ENCODE data around the gene PCSK5. TPM values are rescaled to one million over a fixed set of nuclear protein-coding genes. Genes with fewer than 3 reads are reported as not detected.
"Not testable (repeated sequence)": the region's sequence is repeated elsewhere in the genome, so short reads cannot be mapped to it uniquely, and the experiment has no call there.

The PCSK5 gene
- total RNA-seq, 4 donors from 2014 or later, result 22.0 to 37.4 (median 27.8) TPM

GRCh38 chr9:76045221-76045620 lies 154.7 kb downstream of the PCSK5 start:
- no peaks in the 10 kb centered on the region for H3K4me1 ChIP-seq
- H3K27ac ChIP-seq (replicated peaks in 1 of 4), result no peak overlapping the region
- TF ChIP-seq POLR2A (IDR thresholded peaks at IDR 0.05; ENCODE audit: low read depth) (no peak), EP300 (IDR thresholded peaks at IDR 0.05) (no peak), CTCF (IDR thresholded peaks at IDR 0.05) (no peak), POLR2AphosphoS5 (IDR thresholded peaks at IDR 0.05) (no peak)
- no peak for DNase-seq (ENCODE audit: extremely low spot score)
- 64% methylated on average over 2 of the region's 2 CpGs for whole genome bisulfite sequencing
- peaks cover 0 to 8% (median 0%) of the 10 kb centered on the region in 4 donors for H3K36me3 ChIP-seq
- intact Hi-C loops (cut with DNase I), result no loop called here
- H3K9me3 ChIP-seq, result no peaks in the 10 kb centered on the region
- H3K27me3 ChIP-seq, result no peaks in the 10 kb centered on the region
- no peak overlapping the region for H3K4me3 ChIP-seq

DNA sequence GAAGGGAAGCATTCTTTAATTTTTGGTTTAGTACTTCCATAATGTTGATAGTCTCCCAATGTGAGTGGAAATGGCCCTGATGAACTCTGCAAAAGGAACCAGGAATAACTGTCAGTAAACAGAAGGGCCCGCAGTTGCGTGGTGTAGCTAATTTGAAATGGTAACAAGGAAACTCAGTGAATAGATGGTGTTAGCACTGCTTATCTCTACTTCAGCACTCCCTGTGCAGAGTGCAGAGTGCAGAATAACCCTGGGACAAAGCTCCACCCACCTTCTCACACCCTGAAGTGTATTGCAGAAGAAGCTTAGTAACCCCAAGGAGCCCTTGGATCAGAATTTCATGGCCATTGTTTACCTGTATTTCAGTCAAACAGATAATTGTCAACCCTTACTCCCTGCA lies 158.9 kb downstream of the PCSK5 start:
- Histone ChIP-seq H3K27ac (replicated peaks in 1 of 4) (no peak overlapping the region), H3K4me1 (no peaks in the 10 kb centered on the region), H3K27me3 (no peaks in the 10 kb centered on the region), H3K36me3 (no peaks in the 10 kb centered on the region), H3K9me3 (no peaks in the 10 kb centered on the region), H3K4me3 (no peak overlapping the region)
- DNase-seq (ENCODE audit: extremely low spot score), result no peak
- intact Hi-C loops (cut with DNase I), result no loop called here
- 93% methylated on average over 2 of the region's 2 CpGs for WGBS
- no peak for TF ChIP-seq POLR2AphosphoS5 (IDR thresholded peaks at IDR 0.05)
- no peak for TF ChIP-seq CTCF (IDR thresholded peaks at IDR 0.05)
- TF ChIP-seq POLR2A (IDR thresholded peaks at IDR 0.05; ENCODE audit: low read depth), result no peak
- TF ChIP-seq EP300 (IDR thresholded peaks at IDR 0.05), result no peak

DNA sequence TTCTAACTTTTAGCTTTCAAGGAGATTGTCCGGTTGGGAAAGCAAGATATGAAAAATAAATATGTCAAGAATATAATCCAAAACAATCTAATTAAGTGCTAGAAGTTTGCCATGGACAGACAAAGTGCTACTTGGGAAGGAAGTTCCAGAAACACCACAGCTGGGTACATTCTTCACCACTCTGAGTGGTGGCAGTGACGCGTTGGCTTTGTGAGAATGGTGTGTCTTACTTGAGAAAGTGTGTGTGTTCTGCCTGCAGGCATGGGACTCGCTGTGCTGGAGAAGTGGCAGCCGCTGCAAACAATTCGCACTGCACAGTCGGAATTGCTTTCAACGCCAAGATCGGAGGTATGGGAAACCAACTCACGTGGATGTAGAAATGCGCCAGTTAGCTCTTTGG lies 177.2 kb downstream of the PCSK5 start:
- WGBS, result 91% methylated on average over 11 of the region's 11 CpGs
- H3K36me3 ChIP-seq, result peaks cover 0 to 12% (median 3%) of the 10 kb centered on the region in 4 donors
- no peak for DNase-seq (ENCODE audit: extremely low spot score)
- TF ChIP-seq POLR2AphosphoS5 (IDR thresholded peaks at IDR 0.05), result no peak
- no peak for TF ChIP-seq POLR2A (IDR thresholded peaks at IDR 0.05; ENCODE audit: low read depth)
- TF ChIP-seq EP300 (IDR thresholded peaks at IDR 0.05), result no peak
- TF ChIP-seq CTCF (IDR thresholded peaks at IDR 0.05), result no peak
- intact Hi-C loops (cut with DNase I), result no loop called here
- no peaks in the 10 kb centered on the region for H3K4me1 ChIP-seq
- no peak overlapping the region for H3K4me3 ChIP-seq
- no peaks in the 10 kb centered on the region for H3K27me3 ChIP-seq
- no peaks in the 10 kb centered on the region for H3K9me3 ChIP-seq
- H3K27ac ChIP-seq (replicated peaks in 1 of 4), result no peak overlapping the region

GRCh38 chr9:76077537-76077936 lies 187.1 kb downstream of the PCSK5 start:
- no peak for TF ChIP-seq CTCF (IDR thresholded peaks at IDR 0.05)
- TF ChIP-seq POLR2A (IDR thresholded peaks at IDR 0.05; ENCODE audit: low read depth), result no peak
- no peak for DNase-seq (ENCODE audit: extremely low spot score)
- Histone ChIP-seq H3K4me3 (no peak overlapping the region), H3K27me3 (no peaks in the 10 kb centered on the region), H3K9me3 (peaks cover 0 to 6% (median 2%) of the 10 kb centered on the region in 4 donors), H3K4me1 (peaks cover 0 to 14% (median 12%) of the 10 kb centered on the region in 4 donors), H3K36me3 (peaks cover 0 to 3% (median 3%) of the 10 kb centered on the region in 4 donors), H3K27ac (replicated peaks in 1 of 4) (no peak overlapping the region)
- intact Hi-C loops (cut with DNase I), result no loop called here

GRCh38 chr9:76081281-76081680 lies 190.8 kb downstream of the PCSK5 start:
- H3K27me3 ChIP-seq; DNase-seq (ENCODE audit: extremely low spot score); H3K36me3 ChIP-seq; intact Hi-C loops (cut with DNase I); H3K27ac ChIP-seq (replicated peaks in 1 of 4); H3K4me3 ChIP-seq; H3K9me3 ChIP-seq: not testable (repeated sequence)
- peaks cover 0 to 31% (median 30%) of the 10 kb centered on the region in 4 donors for H3K4me1 ChIP-seq
- WGBS, result 94% methylated on average over 5 of the region's 5 CpGs
